ENCODE measurements around the gene SCFD1.

DNA sequence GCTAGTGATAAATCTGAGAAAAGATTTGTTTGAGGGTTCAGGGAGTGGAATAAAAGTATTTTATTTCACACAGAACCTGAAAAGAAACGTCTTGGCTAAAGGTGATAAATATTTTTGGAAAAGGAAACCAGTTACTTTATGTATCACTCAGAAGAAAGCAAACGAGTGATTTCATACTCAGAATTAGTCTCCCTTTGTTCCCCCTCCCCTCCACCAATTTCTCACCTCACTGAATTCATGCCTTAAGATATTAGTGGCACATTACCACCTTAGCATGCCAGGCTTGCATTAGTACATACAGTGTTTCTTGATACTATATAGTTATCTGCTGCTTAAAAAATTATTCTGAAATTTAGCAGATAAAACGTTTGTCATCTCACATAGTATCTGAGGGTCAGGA is 35.0 kb upstream of the SCFD1 start:
- TF ChIP-seq EZH2 (IDR thresholded peaks at IDR 0.05; ENCODE audit: low read depth) (no peak), CTCF (conservative IDR thresholded peaks at IDR 0.05) (no peak)
